ENCODE results near the gene C14orf39. TPM values are rescaled to one million over a fixed set of nuclear protein-coding genes. Genes with fewer than 3 reads are reported as not detected.
"Not testable (repeated sequence)": the region's sequence is repeated elsewhere in the genome, so short reads cannot be mapped to it uniquely, and the experiment has no call there.

Gene C14orf39
- total and polyA plus RNA-seq, 5 donors from 2014 or later, result not detected

DNA sequence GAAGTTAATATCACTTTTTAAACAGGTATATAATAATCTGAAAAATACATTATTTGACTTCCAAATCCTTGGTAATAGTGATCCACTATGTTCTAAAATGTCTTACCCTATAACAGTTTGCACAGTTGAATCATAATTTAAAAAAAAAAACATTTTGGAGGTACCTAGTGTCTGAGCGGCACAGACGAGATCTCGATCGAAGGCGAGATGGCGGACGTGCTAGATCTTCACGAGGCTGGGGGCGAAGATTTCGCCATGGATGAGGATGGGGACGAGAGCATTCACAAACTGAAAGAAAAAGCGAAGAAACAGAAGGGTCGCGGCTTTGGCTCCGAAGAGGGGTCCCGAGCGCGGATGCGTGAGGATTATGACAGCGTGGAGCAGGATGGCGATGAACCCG, 88.3 kb downstream of the C14orf39 start:
- not testable (repeated sequence) for H3K27ac ChIP-seq (ENCODE audit: insufficient read depth, low read length, poor library complexity, severe bottlenecking); H3K36me3 ChIP-seq (ENCODE audit: control insufficient read depth, insufficient read depth, low read length); H3K4me1 Mint-ChIP-seq; H3K27ac Mint-ChIP-seq; H3K4me3 ChIP-seq (ENCODE audit: low read depth, low read length); H3K27me3 Mint-ChIP-seq; DNase-seq; H3K36me3 Mint-ChIP-seq; H3K4me1 ChIP-seq (ENCODE audit: control insufficient read depth, insufficient read depth, low read length, poor library complexity, severe bottlenecking); H3K4me3 Mint-ChIP-seq; H3K27me3 ChIP-seq (ENCODE audit: control insufficient read depth, insufficient read depth, low read length); H3K9me3 ChIP-seq (ENCODE audit: control insufficient read depth in 2 of 2, low read length in 2 of 2)
- ATAC-seq (ENCODE audit: low read depth in 2 of 2), result peak; percentile 60 to 68
- H3K9me3 Mint-ChIP-seq, result peaks cover 0 to 12% (median 3%) of the 10 kb centered on the region in 7 donors

DNA sequence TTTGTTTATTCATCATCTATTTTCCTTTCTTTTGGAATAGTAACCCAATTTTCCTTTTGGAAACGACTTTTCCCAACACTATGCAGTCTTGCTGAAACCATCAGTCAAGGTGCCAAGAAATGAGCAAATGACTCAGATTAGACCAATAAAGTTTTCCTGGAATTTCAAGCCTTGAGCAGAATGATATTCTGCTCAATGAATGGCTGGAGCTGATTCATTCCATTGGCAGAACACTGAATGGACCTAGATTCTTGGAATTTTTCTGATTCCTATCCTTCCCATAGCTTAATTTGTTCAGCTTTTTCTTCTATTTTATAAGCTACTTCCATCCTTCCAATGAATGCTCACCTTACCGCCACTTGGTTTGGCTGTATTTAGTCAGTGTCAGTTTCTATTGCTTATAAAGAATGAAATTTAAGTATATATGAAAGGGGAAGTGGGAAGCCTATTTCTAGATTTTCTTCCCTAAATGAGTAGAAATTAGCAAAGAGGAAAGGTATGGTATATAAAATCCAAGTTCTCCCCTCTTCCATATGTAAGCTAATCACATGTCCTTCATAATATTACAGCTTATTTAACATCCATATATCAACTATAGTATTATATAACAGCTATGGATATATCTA, 89.0 kb downstream of the C14orf39 start:
- Mint-ChIP-seq H3K4me1 (no peaks in the 10 kb centered on the region), H3K27ac (no peak overlapping the region), H3K36me3 (no peaks in the 10 kb centered on the region), H3K9me3 (peaks cover 0 to 12% (median 3%) of the 10 kb centered on the region in 7 donors), H3K27me3 (no peaks in the 10 kb centered on the region), H3K4me3 (no peak overlapping the region)
- Histone ChIP-seq H3K9me3 (ENCODE audit: control insufficient read depth in 2 of 2, low read length in 2 of 2) (no peaks in the 10 kb centered on the region), H3K4me3 (ENCODE audit: low read depth, low read length) (no peak overlapping the region), H3K27ac (ENCODE audit: insufficient read depth, low read length, poor library complexity, severe bottlenecking) (no peak overlapping the region), H3K27me3 (ENCODE audit: control insufficient read depth, insufficient read depth, low read length) (no peaks in the 10 kb centered on the region), H3K36me3 (ENCODE audit: control insufficient read depth, insufficient read depth, low read length) (no peaks in the 10 kb centered on the region), H3K4me1 (ENCODE audit: control insufficient read depth, insufficient read depth, low read length, poor library complexity, severe bottlenecking) (no peaks in the 10 kb centered on the region)
- DNase-seq (no peak), ATAC-seq (ENCODE audit: low read depth in 2 of 2) (no peak)

Other genes starting within 250 kb of the C14orf39 start
- gene PPM1A, start 236.8 kb downstream of the C14orf39 start, total RNA-seq, result 83.3 TPM
- gene PPM1A, start 236.8 kb downstream of the C14orf39 start, polyA plus RNA-seq, result 10 to 100 TPM; 15.0 to 25.1 (median 20.4) TPM
- not detected for gene SIX6, start 23.1 kb upstream of the C14orf39 start, total RNA-seq
- not detected for gene SIX6, start 23.1 kb upstream of the C14orf39 start, polyA plus RNA-seq
- not detected for gene SIX1, start 163.4 kb upstream of the C14orf39 start, total RNA-seq
- not detected for gene SIX1, start 163.4 kb upstream of the C14orf39 start, polyA plus RNA-seq
- gene SIX4, start 238.3 kb upstream of the C14orf39 start, total RNA-seq, result not detected
- not detected for gene SIX4, start 238.3 kb upstream of the C14orf39 start, polyA plus RNA-seq
- 17.0 TPM for gene MNAT1, start 248.7 kb upstream of the C14orf39 start, total RNA-seq
- 10 to 100 TPM; 12.6 to 22.0 (median 14.5) TPM for gene MNAT1, start 248.7 kb upstream of the C14orf39 start, polyA plus RNA-seq

Data from CD4-positive, CD25-positive, alpha-beta regulatory T cell (primary cell).